Osteoblast (primary cell): Measurements from ENCODE around the gene AKAP3. TPM values are rescaled to one million over a fixed set of nuclear protein-coding genes. Genes with fewer than 3 reads are reported as not detected.

Experiments used
- DNase-seq: peaks from one replicate; pipeline ENCODE4 v3.0.0; 2011; ENCODE audit warnings: low spot score, mixed read lengths; ENCODE audit not compliant: insufficient read length; ENCODE audit errors: missing footprints
- H2AFZ ChIP-seq: 2 replicates; pipeline ENCODE4 v1.6.0; 2011; ENCODE audit warnings: mild to moderate bottlenecking, low read length
- H3K27ac ChIP-seq: 2 replicates; pipeline ENCODE4 v1.5.1; 2011; ENCODE audit warnings: mild to moderate bottlenecking, low read depth, low read length, moderate library complexity
- H3K27me3 ChIP-seq: 2 replicates; pipeline ENCODE4 v1.6.0; 2012; ENCODE audit warnings: mild to moderate bottlenecking, control low read depth, inconsistent platforms, low read length, moderate library complexity; ENCODE audit not compliant: insufficient read depth
- H3K36me3 ChIP-seq: 2 replicates; pipeline ENCODE4 v1.5.1; 2011; ENCODE audit warnings: mild to moderate bottlenecking, low read length, control low read depth, moderate library complexity; ENCODE audit not compliant: insufficient read depth
- H3K4me1 ChIP-seq: 2 replicates; pipeline ENCODE4 v1.5.1; 2011; ENCODE audit warnings: mild to moderate bottlenecking, low read length, control low read depth, moderate library complexity; ENCODE audit not compliant: insufficient read depth
- H3K4me2 ChIP-seq: 2 replicates; pipeline ENCODE4 v1.6.0; 2011; ENCODE audit warnings: mild to moderate bottlenecking, low read length; ENCODE audit not compliant: insufficient read depth
- H3K4me3 ChIP-seq: fragments of 200-600 bp; sonication (generic); 3 replicates; pipeline ENCODE4 v1.5.1; 2012; ENCODE audit warnings: mild to moderate bottlenecking, low read length, inconsistent platforms; ENCODE audit not compliant: insufficient read depth
- H3K79me2 ChIP-seq: 2 replicates; pipeline ENCODE4 v1.6.0; 2012; ENCODE audit warnings: mild to moderate bottlenecking, low read length, control low read depth, inconsistent platforms; ENCODE audit not compliant: insufficient read depth
- H3K9me3 ChIP-seq: 2 replicates; pipeline ENCODE4 v1.5.1; 2011; ENCODE audit warnings: low read depth, low read length, control low read depth
- H4K20me1 ChIP-seq: 2 replicates; pipeline ENCODE4 v1.6.0; 2012; ENCODE audit warnings: mild to moderate bottlenecking, low read length, control low read depth; ENCODE audit not compliant: insufficient read depth
- total RNA-seq: library from RNA; depleted of rRNA; stranded (reverse); fragments of >200 nt; gene quantifications from 2 replicates; pipeline ENCODE4 v1.2.3, GENCODE V29; 2012
- TF ChIP-seq, protein P1 (sequence below): IDR thresholded peaks from 2 replicates; pipeline ENCODE4 v1.5.1; 2011; ENCODE audit warnings: mild to moderate bottlenecking, low read depth, low read length, moderate library complexity; ENCODE audit errors: extremely low read depth

AKAP3 gene
- total RNA-seq, 1 donor = 2.2 TPM

DNA sequence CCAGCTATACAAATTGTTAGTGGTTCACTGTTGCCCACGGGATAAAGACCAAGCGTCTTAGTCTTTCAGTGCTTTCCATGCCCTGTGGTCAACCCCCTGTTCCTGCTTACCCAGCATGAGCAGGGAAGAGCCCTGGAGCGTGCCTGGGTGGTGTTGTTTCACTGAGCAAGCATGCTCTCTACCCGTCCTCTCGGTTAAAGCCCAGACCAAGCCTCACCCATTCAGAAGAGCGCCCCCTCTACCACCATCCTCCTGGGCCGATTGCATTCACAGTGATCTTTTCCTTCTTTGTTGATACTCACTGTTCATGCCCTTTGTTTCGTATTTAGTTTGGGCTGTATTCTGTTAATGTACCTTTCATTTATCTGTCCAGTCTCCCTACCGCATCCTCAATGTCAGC, 61.7 kb downstream of the AKAP3 start:
- Histone ChIP-seq H3K27me3 (peaks cover 12% of the 10 kb centered on the region), H3K79me2 (no peaks in the 10 kb centered on the region), H3K36me3 (no peaks in the 10 kb centered on the region), H3K9me3 (no peaks in the 10 kb centered on the region), H3K4me1 (no peaks in the 10 kb centered on the region), H2AFZ (no peak overlapping the region), H3K4me3 (no peak overlapping the region), H3K27ac (no peak overlapping the region), H3K4me2 (no peak overlapping the region), H4K20me1 (no peaks in the 10 kb centered on the region)
- no peak for DNase-seq
- TF ChIP-seq, protein P1, sequence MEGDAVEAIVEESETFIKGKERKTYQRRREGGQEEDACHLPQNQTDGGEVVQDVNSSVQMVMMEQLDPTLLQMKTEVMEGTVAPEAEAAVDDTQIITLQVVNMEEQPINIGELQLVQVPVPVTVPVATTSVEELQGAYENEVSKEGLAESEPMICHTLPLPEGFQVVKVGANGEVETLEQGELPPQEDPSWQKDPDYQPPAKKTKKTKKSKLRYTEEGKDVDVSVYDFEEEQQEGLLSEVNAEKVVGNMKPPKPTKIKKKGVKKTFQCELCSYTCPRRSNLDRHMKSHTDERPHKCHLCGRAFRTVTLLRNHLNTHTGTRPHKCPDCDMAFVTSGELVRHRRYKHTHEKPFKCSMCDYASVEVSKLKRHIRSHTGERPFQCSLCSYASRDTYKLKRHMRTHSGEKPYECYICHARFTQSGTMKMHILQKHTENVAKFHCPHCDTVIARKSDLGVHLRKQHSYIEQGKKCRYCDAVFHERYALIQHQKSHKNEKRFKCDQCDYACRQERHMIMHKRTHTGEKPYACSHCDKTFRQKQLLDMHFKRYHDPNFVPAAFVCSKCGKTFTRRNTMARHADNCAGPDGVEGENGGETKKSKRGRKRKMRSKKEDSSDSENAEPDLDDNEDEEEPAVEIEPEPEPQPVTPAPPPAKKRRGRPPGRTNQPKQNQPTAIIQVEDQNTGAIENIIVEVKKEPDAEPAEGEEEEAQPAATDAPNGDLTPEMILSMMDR = no peak

- Histone ChIP-seq H3K4me1 (no peaks in the 10 kb centered on the region), H3K4me3 (no peak overlapping the region), H2AFZ (no peak overlapping the region), H3K4me2 (no peak overlapping the region), H4K20me1 (no peaks in the 10 kb centered on the region), H3K27ac (no peak overlapping the region), H3K9me3 (no peaks in the 10 kb centered on the region), H3K36me3 (no peaks in the 10 kb centered on the region), H3K79me2 (no peaks in the 10 kb centered on the region), H3K27me3 (peaks cover 7% of the 10 kb centered on the region)
- DNase-seq = no peak
- TF ChIP-seq, protein P1 = no peak
Measured at GRCh38 chr12:4586500-4586899, 62.4 kb downstream of the AKAP3 start.

GRCh38 chr12:4584896-4585295, 64.0 kb downstream of the AKAP3 start:
- TF ChIP-seq, protein P1 = no peak
- H3K27ac ChIP-seq = no peak overlapping the region
- H3K79me2 ChIP-seq = no peaks in the 10 kb centered on the region
- H3K9me3 ChIP-seq = no peaks in the 10 kb centered on the region
- no peak for DNase-seq
- no peak overlapping the region for H2AFZ ChIP-seq
- no peaks in the 10 kb centered on the region for H3K36me3 ChIP-seq
- H3K27me3 ChIP-seq = peaks cover 2% of the 10 kb centered on the region
- no peaks in the 10 kb centered on the region for H4K20me1 ChIP-seq
- H3K4me2 ChIP-seq = no peak overlapping the region
- no peaks in the 10 kb centered on the region for H3K4me1 ChIP-seq
- no peak overlapping the region for H3K4me3 ChIP-seq

DNA sequence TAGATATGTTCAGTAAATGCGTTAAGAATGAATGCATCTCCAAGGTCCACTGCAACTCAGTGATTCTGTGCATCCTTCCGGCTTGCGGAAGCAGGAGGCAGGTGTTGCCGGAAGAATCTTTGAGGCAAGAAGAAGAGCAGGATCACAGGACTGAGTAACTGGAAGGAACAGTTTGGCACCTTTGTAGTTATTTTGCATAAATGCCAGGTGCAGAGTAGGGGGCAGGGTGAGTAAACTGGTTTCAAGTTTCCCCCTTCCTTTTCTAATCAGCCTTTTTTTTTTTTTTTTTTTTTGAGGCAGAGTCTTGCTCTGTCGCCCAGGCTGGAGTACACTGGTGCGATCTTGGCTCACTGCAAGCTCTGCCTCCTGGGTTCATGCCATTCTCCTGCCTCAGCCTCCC, 64.6 kb downstream of the AKAP3 start:
- DNase-seq = no peak
- H4K20me1 ChIP-seq = no peaks in the 10 kb centered on the region
- H3K27ac ChIP-seq = no peak overlapping the region
- H3K4me3 ChIP-seq = no peak overlapping the region
- TF ChIP-seq, protein P1 = no peak
- no peak overlapping the region for H3K4me2 ChIP-seq
- H3K79me2 ChIP-seq = no peaks in the 10 kb centered on the region
- no peaks in the 10 kb centered on the region for H3K36me3 ChIP-seq
- H3K9me3 ChIP-seq = no peaks in the 10 kb centered on the region
- no peak overlapping the region for H2AFZ ChIP-seq
- peaks cover 2% of the 10 kb centered on the region for H3K27me3 ChIP-seq
- H3K4me1 ChIP-seq = no peaks in the 10 kb centered on the region
